ENCODE results near the gene CCDC177.

Gene CCDC177

GRCh38 chr14:69574263-69574953, at the start of gene CCDC177:
CCDC177 (minus strand) TSS chr14:69574871; CDS start chr14:69573622, 1,249 bp downstream.
- peaks cover 0 to 40% (median 34%) of the 10 kb centered on the region in 4 donors for H3K4me1 ChIP-seq
- H3K9me3 ChIP-seq, result no peaks in the 10 kb centered on the region
- no peaks in the 10 kb centered on the region for H3K36me3 ChIP-seq
- H3K4me3 ChIP-seq, result peak within 1 kb of the TSS in 1 of 2 donors; percentile 39
- intact Hi-C loops (cut with DNase I; ENCODE audit: low total_unique reads), result loop anchor here (10.0 kb wide), 1 partner anchor 330 kb away; no protein-coding TSS in a partner anchor
- peak; percentile 53 to 78 for TF ChIP-seq CTCF (IDR thresholded peaks at IDR 0.05)
- DNase-seq, result no peak
- no peak within 1 kb of the TSS for H3K27ac ChIP-seq
- H3K27me3 ChIP-seq, result peaks cover 4 to 83% of the 10 kb centered on the region in 2 donors

- no peaks in the 10 kb centered on the region for H3K36me3 ChIP-seq
- no peak overlapping the region for H3K4me3 ChIP-seq
- intact Hi-C loops (cut with DNase I; ENCODE audit: low total_unique reads), result no loop called here
- no peaks in the 10 kb centered on the region for H3K27me3 ChIP-seq
- no peak for TF ChIP-seq CTCF (IDR thresholded peaks at IDR 0.05)
- peaks cover 0 to 93% (median 49%) of the 10 kb centered on the region in 4 donors for H3K4me1 ChIP-seq
- no peak overlapping the region for H3K27ac ChIP-seq
- DNase-seq, result no peak
- H3K9me3 ChIP-seq, result no peaks in the 10 kb centered on the region
Observed at GRCh38 chr14:69624136-69624535, 49.5 kb upstream of the CCDC177 start.

- intact Hi-C loops (cut with DNase I; ENCODE audit: low total_unique reads), result no loop called here
- no peak for TF ChIP-seq CTCF (IDR thresholded peaks at IDR 0.05)
- peak overlapping the region in 1 of 2 donors; percentile 5 for H3K27ac ChIP-seq
Observed at GRCh38 chr14:69620981-69621380, 46.3 kb upstream of the CCDC177 start.

GRCh38 chr14:69620211-69620611, 45.5 kb upstream of the CCDC177 start:
- Histone ChIP-seq H3K4me1 (peaks cover 0 to 93% (median 70%) of the 10 kb centered on the region in 4 donors), H3K27ac (peak overlapping the region in 1 of 2 donors; percentile 2), H3K4me3 (no peak overlapping the region), H3K27me3 (no peaks in the 10 kb centered on the region), H3K36me3 (no peaks in the 10 kb centered on the region), H3K9me3 (no peaks in the 10 kb centered on the region)
- no peak for TF ChIP-seq CTCF (IDR thresholded peaks at IDR 0.05)
- intact Hi-C loops (cut with DNase I; ENCODE audit: low total_unique reads), result no loop called here
- DNase-seq, result no peak

More at GRCh38 chr14:69620981-69621380, 46.3 kb upstream of the CCDC177 start:
- no peak for DNase-seq
- H3K4me3 ChIP-seq, result no peak overlapping the region
- no peaks in the 10 kb centered on the region for H3K9me3 ChIP-seq
- no peaks in the 10 kb centered on the region for H3K36me3 ChIP-seq
- peaks cover 0 to 93% (median 69%) of the 10 kb centered on the region in 4 donors for H3K4me1 ChIP-seq
- H3K27me3 ChIP-seq, result no peaks in the 10 kb centered on the region

GRCh38 chr14:69619012-69619411, 44.3 kb upstream of the CCDC177 start:
- H3K4me1 ChIP-seq, result peaks cover 0 to 95% (median 79%) of the 10 kb centered on the region in 4 donors
- intact Hi-C loops (cut with DNase I; ENCODE audit: low total_unique reads), result loop anchor here (10.0 kb wide), 1 partner anchor 46 kb away; no protein-coding TSS in a partner anchor
- no peaks in the 10 kb centered on the region for H3K27me3 ChIP-seq
- H3K36me3 ChIP-seq, result no peaks in the 10 kb centered on the region
- no peak overlapping the region for H3K4me3 ChIP-seq
- H3K9me3 ChIP-seq, result no peaks in the 10 kb centered on the region
- H3K27ac ChIP-seq, result peak overlapping the region in 1 of 2 donors; percentile 92
- peak in 1 of 2 donors; percentile 70 for DNase-seq
- TF ChIP-seq CTCF (IDR thresholded peaks at IDR 0.05), result no peak
